Spleen (tissue), 7 donors: Measurements from ENCODE around the gene LTBP2.

ENCODE experiments used
- POLR2AphosphoS5 ChIP-seq, 3 donors: sonication (generic); formaldehyde crosslinking; IDR thresholded peaks; one replicate each; pipeline ENCODE4 v1.5.1; 2017; ENCODE audit warnings: antibody characterized with exemption in 3 of 3
- TF ChIP-seq, protein P1 (sequence below), 11 experiments: fragments of 200-600 bp in 7 of 11; fragments of 450-650 bp in 4 of 11; sonication (generic) in 4 of 11; IDR thresholded peaks in 8 of 11; conservative IDR thresholded peaks in 3 of 11; 1 replicate in 7 of 11; 2 replicates in 4 of 11; pipeline versions ENCODE4 v1.4.0 to v1.8.0; 2016 to 2021; ENCODE audit warnings: antibody characterized with exemption in 11 of 11, inconsistent platforms in 4 of 11, mild to moderate bottlenecking in 1 of 11
- donor health status: DM: no; HTN: no; CAD: no; lungs with moderate emphysema.
- donor health status: DM: no; HTN: no; CAD: no.
- donor health status: DM: no; HTN: no; CAD: no.

DNA sequence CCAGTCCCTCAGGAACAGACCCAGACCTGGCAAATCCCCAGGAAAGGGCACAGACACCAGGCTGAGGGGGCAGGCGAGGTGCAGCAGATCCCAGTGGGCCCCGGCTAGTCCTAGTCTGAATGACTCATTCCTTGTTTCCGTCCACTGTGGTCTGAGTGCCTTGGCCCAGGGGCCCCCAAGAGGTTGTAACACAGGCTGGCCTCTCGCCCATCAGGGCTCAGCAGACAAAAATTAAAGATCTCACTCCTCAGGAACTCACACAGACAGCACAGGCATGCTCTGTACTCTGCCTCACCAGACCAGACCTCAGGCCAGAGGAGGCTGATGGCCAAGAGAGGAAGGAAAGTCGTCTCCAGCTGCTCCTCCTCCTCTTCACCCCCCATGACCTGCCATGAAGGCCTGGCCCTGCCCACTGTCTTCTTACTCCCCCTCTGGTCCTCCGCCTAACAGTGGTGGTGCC, 7.7 kb upstream of the LTBP2 start:
- TF ChIP-seq, protein P1, sequence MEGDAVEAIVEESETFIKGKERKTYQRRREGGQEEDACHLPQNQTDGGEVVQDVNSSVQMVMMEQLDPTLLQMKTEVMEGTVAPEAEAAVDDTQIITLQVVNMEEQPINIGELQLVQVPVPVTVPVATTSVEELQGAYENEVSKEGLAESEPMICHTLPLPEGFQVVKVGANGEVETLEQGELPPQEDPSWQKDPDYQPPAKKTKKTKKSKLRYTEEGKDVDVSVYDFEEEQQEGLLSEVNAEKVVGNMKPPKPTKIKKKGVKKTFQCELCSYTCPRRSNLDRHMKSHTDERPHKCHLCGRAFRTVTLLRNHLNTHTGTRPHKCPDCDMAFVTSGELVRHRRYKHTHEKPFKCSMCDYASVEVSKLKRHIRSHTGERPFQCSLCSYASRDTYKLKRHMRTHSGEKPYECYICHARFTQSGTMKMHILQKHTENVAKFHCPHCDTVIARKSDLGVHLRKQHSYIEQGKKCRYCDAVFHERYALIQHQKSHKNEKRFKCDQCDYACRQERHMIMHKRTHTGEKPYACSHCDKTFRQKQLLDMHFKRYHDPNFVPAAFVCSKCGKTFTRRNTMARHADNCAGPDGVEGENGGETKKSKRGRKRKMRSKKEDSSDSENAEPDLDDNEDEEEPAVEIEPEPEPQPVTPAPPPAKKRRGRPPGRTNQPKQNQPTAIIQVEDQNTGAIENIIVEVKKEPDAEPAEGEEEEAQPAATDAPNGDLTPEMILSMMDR (IDR thresholded peaks at IDR 0.05 in 8 of 11, conservative IDR thresholded peaks at IDR 0.05 in 3 of 11) = no peak
- TF ChIP-seq POLR2AphosphoS5 (IDR thresholded peaks at IDR 0.05) = no peak
